Peyer's patch (tissue), 4 donors: ENCODE data around the gene NTNG1. TPM values are rescaled to one million over a fixed set of nuclear protein-coding genes. Genes with fewer than 3 reads are reported as not detected.

Source experiments
- DNase-seq, 3 donors: peaks; one replicate each; pipeline ENCODE4 v3.0.0-alpha.2; 2017 to 2019
- H3K27ac ChIP-seq, 4 donors: fragments of 200-600 bp; sonication (generic); one replicate each; pipeline ENCODE4 v1.5.1; 2016 to 2019
- H3K27me3 ChIP-seq, 2 donors: fragments of 200-600 bp; sonication (generic); one replicate each; pipeline ENCODE4 v1.5.1; 2019
- H3K36me3 ChIP-seq, 3 donors: fragments of 200-600 bp; sonication (generic); one replicate each; pipeline ENCODE4 v1.5.1; 2016 to 2019
- H3K4me1 ChIP-seq, 4 donors: fragments of 200-600 bp; sonication (generic); one replicate each; pipeline ENCODE4 v1.5.1; 2016 to 2019
- H3K4me3 ChIP-seq, 4 donors: fragments of 200-600 bp; sonication (generic); 1 replicate in 3 of 4; 2 replicates in 1 of 4; pipeline ENCODE4 v1.5.1; 2016 to 2019; ENCODE audit warnings: mild to moderate bottlenecking in 1 of 4
- H3K9me3 ChIP-seq, 4 donors: fragments of 200-600 bp; sonication (generic); one replicate each; pipeline ENCODE4 v1.5.1; 2016 to 2019; ENCODE audit warnings: mild to moderate bottlenecking in 1 of 4
- POLR2A ChIP-seq, 2 donors: fragments of 450-650 bp; IDR thresholded peaks; one replicate each; pipeline ENCODE4 v1.5.1; 2017; ENCODE audit warnings: antibody characterized with exemption in 2 of 2, mild to moderate bottlenecking in 2 of 2, moderate library complexity in 2 of 2
- total RNA-seq, 4 donors: library from RNA; depleted of rRNA; stranded (reverse); fragments of >200 nt; gene quantifications; one replicate each; pipeline ENCODE4 v1.1.0, GENCODE V29; 2016
- TF ChIP-seq, protein P1 (sequence below), 6 experiments: fragments of 450-650 bp in 4 of 6; fragments of 200-600 bp in 2 of 6; sonication (generic) in 1 of 6; IDR thresholded peaks; one replicate each; pipeline ENCODE4 v1.5.1; 2017 to 2019; ENCODE audit warnings: antibody characterized with exemption in 6 of 6, mild to moderate bottlenecking in 3 of 6, moderate library complexity in 1 of 6

Gene NTNG1
- total RNA-seq, 4 donors from 2014 or later: 17.3 TPM; not detected in 3

- Histone ChIP-seq H3K27ac (no peak overlapping the region), H3K36me3 (no peaks in the 10 kb centered on the region), H3K27me3 (no peaks in the 10 kb centered on the region), H3K4me3 (no peak overlapping the region), H3K4me1 (no peaks in the 10 kb centered on the region), H3K9me3 (no peaks in the 10 kb centered on the region)
- no peak for DNase-seq
- TF ChIP-seq, protein P1, sequence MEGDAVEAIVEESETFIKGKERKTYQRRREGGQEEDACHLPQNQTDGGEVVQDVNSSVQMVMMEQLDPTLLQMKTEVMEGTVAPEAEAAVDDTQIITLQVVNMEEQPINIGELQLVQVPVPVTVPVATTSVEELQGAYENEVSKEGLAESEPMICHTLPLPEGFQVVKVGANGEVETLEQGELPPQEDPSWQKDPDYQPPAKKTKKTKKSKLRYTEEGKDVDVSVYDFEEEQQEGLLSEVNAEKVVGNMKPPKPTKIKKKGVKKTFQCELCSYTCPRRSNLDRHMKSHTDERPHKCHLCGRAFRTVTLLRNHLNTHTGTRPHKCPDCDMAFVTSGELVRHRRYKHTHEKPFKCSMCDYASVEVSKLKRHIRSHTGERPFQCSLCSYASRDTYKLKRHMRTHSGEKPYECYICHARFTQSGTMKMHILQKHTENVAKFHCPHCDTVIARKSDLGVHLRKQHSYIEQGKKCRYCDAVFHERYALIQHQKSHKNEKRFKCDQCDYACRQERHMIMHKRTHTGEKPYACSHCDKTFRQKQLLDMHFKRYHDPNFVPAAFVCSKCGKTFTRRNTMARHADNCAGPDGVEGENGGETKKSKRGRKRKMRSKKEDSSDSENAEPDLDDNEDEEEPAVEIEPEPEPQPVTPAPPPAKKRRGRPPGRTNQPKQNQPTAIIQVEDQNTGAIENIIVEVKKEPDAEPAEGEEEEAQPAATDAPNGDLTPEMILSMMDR (IDR thresholded peaks at IDR 0.05): no peak
- no peak for TF ChIP-seq POLR2A (IDR thresholded peaks at IDR 0.05)
Observed at GRCh38 chr1:107328087-107328486, 187.2 kb downstream of the NTNG1 start.

- H3K36me3 ChIP-seq: no peaks in the 10 kb centered on the region
- no peak for DNase-seq
- H3K27me3 ChIP-seq: no peaks in the 10 kb centered on the region
- TF ChIP-seq, protein P1 (IDR thresholded peaks at IDR 0.05): no peak
- no peak for TF ChIP-seq POLR2A (IDR thresholded peaks at IDR 0.05)
- no peak overlapping the region for H3K4me3 ChIP-seq
- no peaks in the 10 kb centered on the region for H3K9me3 ChIP-seq
- no peak overlapping the region for H3K27ac ChIP-seq
- no peaks in the 10 kb centered on the region for H3K4me1 ChIP-seq
Observed at GRCh38 chr1:107339775-107340174, 198.9 kb downstream of the NTNG1 start.

- no peak for DNase-seq
- Histone ChIP-seq H3K4me3 (no peak overlapping the region), H3K36me3 (no peaks in the 10 kb centered on the region), H3K9me3 (no peaks in the 10 kb centered on the region), H3K27me3 (no peaks in the 10 kb centered on the region), H3K4me1 (no peaks in the 10 kb centered on the region), H3K27ac (no peak overlapping the region)
- TF ChIP-seq, protein P1 (IDR thresholded peaks at IDR 0.05): no peak
- no peak for TF ChIP-seq POLR2A (IDR thresholded peaks at IDR 0.05)
Observed at GRCh38 chr1:107342316-107342715, 201.5 kb downstream of the NTNG1 start.

GRCh38 chr1:107342768-107343167, 201.9 kb downstream of the NTNG1 start:
- Histone ChIP-seq H3K27ac (no peak overlapping the region), H3K4me1 (no peaks in the 10 kb centered on the region), H3K4me3 (no peak overlapping the region), H3K9me3 (no peaks in the 10 kb centered on the region), H3K36me3 (no peaks in the 10 kb centered on the region), H3K27me3 (no peaks in the 10 kb centered on the region)
- TF ChIP-seq POLR2A (IDR thresholded peaks at IDR 0.05): no peak
- TF ChIP-seq, protein P1 (IDR thresholded peaks at IDR 0.05): no peak
- DNase-seq: no peak

DNA sequence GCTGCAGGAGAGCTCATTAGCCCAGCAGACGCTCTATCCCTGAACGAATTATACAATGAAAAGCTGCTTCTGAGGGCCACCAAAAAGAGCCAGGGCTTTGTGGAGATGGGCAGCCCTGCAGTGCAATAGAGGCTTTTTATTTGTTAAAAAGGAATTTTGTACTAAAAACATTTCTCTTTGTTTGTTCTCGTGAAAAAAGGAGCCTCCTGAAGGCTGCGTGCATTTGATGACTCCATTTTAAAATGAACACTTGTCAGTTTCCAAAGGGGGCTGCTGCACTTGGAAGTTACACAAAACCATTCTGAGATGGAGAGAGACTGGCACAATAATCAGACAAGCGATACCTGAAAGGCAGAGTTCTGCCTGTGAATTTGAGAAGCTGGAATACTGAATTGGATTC, 202.8 kb downstream of the NTNG1 start:
- H3K27me3 ChIP-seq: no peaks in the 10 kb centered on the region
- TF ChIP-seq, protein P1 (IDR thresholded peaks at IDR 0.05): no peak
- TF ChIP-seq POLR2A (IDR thresholded peaks at IDR 0.05): no peak
- H3K9me3 ChIP-seq: no peaks in the 10 kb centered on the region
- H3K27ac ChIP-seq: no peak overlapping the region
- H3K4me3 ChIP-seq: no peak overlapping the region
- no peaks in the 10 kb centered on the region for H3K36me3 ChIP-seq
- H3K4me1 ChIP-seq: no peaks in the 10 kb centered on the region
- no peak for DNase-seq

DNA sequence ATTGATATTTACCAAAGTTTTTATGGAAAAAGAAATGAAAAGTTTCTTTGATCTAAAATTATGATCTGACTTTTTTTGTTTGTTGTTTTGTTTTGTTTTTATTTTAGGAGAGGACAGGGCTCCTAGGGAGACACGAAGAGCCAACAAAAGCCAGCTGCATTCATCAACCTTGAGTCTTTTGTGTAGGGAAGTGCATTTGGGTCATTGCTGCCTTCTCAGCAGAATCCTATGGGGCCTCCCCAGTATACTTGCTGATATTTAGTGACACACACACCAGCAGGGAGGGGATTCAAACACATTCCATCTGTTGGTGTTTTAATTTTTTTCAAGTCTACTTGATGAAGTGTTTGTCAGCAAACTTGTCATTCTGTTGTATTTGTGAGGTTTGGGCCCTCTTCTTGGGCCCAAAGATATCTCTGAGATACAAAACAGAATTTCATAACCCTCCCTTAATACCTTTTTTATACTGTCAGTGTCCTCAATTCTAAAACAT, 203.5 kb downstream of the NTNG1 start:
- Histone ChIP-seq H3K36me3 (no peaks in the 10 kb centered on the region), H3K4me3 (no peak overlapping the region), H3K27me3 (no peaks in the 10 kb centered on the region), H3K4me1 (no peaks in the 10 kb centered on the region), H3K9me3 (no peaks in the 10 kb centered on the region), H3K27ac (no peak overlapping the region)
- no peak for DNase-seq
- TF ChIP-seq, protein P1 (IDR thresholded peaks at IDR 0.05): no peak
- TF ChIP-seq POLR2A (IDR thresholded peaks at IDR 0.05): no peak
